Transverse colon (tissue), 4 donors: ENCODE results near the gene FGFR2. TPM values are rescaled to one million over a fixed set of nuclear protein-coding genes. Genes with fewer than 3 reads are reported as not detected.

ENCODE experiments used
- DNase-seq: peaks from one replicate; pipeline ENCODE4 v3.0.0-alpha.2; 2019
- H3K27ac ChIP-seq, 4 donors: fragments of 200-600 bp; sonication (generic); 2 replicates each; pipeline ENCODE4 v1.5.1; 2016 to 2018; ENCODE audit warnings: inconsistent platforms in 4 of 4
- H3K27me3 ChIP-seq: fragments of 200-600 bp; sonication (generic); 2 replicates; pipeline ENCODE4 v1.5.1; 2017; ENCODE audit warnings: inconsistent platforms
- H3K36me3 ChIP-seq, 4 donors: fragments of 200-600 bp; sonication (generic); 2 replicates each; pipeline ENCODE4 v1.5.1; 2017 to 2019; ENCODE audit warnings: inconsistent platforms in 4 of 4
- H3K4me1 ChIP-seq, 4 donors: fragments of 200-600 bp; sonication (generic); 2 replicates each; pipeline ENCODE4 v1.5.1; 2017 to 2020; ENCODE audit warnings: inconsistent platforms in 4 of 4
- H3K4me3 ChIP-seq, 4 donors: fragments of 200-600 bp; sonication (generic); 1 replicate in 1 of 4; 2 replicates in 3 of 4; pipeline versions ENCODE4 v1.5.1 to v1.6.1; 2017 to 2019; ENCODE audit warnings: inconsistent platforms in 4 of 4
- H3K9me3 ChIP-seq, 2 donors: fragments of 200-600 bp; sonication (generic); 2 replicates each; pipeline ENCODE4 v1.5.1; 2017 to 2019; ENCODE audit warnings: inconsistent platforms in 2 of 2
- CTCF ChIP-seq, 5 experiments: fragments of 200-600 bp in 3 of 5; fragments of 450-650 bp in 2 of 5; sonication (generic) in 3 of 5; IDR thresholded peaks; 1 replicate in 2 of 5; 2 replicates in 3 of 5; pipeline ENCODE4 v1.5.1; 2016 to 2017; ENCODE audit warnings: antibody characterized with exemption in 5 of 5, inconsistent platforms in 3 of 5, mild to moderate bottlenecking in 2 of 5, moderate library complexity in 1 of 5
- EP300 ChIP-seq: sonication (generic); formaldehyde crosslinking; IDR thresholded peaks from one replicate; pipeline ENCODE4 v1.6.1; 2017; ENCODE audit warnings: antibody characterized with exemption, low read depth
- POLR2A ChIP-seq: fragments of 450-650 bp; IDR thresholded peaks from one replicate; pipeline ENCODE4 v1.6.1; 2016; ENCODE audit warnings: antibody characterized with exemption, mild to moderate bottlenecking, moderate library complexity
- POLR2AphosphoS5 ChIP-seq, 3 donors: sonication (generic); formaldehyde crosslinking; IDR thresholded peaks; one replicate each; pipeline ENCODE4 v1.6.1; 2016; ENCODE audit warnings: antibody characterized with exemption in 3 of 3
- WGBS, 2 donors: methylation state at CpG; one replicate each; pipeline ENCODE4 v1.1.5; 2018; ENCODE audit warnings: low coverage in 1 of 2; 5-methylcytosine and 5-hydroxymethylcytosine counted together
- in situ Hi-C, 4 donors: fragments of 200-750 bp; cut with MboI; loops; one replicate each; pipeline versions ENCODE4 v1.15.0 to v1.15.1; 2017; ENCODE audit warnings: low sequenced_read_pairs in 3 of 4, low pct_ligation_motif_present in 1 of 4, low pct_unique_long_range_greater_than_20kb in 1 of 4
- intact Hi-C: fragments of 100-400 bp; cut with DNase I; formaldehyde crosslinking; loops from one replicate; pipeline ENCODE4 v1.15.1; 2023; ENCODE audit warnings: low total_unique reads
- total RNA-seq, 4 donors: library from RNA; depleted of rRNA; stranded (reverse); fragments of >200 nt; gene quantifications; one replicate each; pipeline ENCODE4 v1.1.0, GENCODE V29; 2016

The FGFR2 gene
- total RNA-seq, 4 donors from 2014 or later: 30.3 to 114 (median 87.9) TPM

DNA sequence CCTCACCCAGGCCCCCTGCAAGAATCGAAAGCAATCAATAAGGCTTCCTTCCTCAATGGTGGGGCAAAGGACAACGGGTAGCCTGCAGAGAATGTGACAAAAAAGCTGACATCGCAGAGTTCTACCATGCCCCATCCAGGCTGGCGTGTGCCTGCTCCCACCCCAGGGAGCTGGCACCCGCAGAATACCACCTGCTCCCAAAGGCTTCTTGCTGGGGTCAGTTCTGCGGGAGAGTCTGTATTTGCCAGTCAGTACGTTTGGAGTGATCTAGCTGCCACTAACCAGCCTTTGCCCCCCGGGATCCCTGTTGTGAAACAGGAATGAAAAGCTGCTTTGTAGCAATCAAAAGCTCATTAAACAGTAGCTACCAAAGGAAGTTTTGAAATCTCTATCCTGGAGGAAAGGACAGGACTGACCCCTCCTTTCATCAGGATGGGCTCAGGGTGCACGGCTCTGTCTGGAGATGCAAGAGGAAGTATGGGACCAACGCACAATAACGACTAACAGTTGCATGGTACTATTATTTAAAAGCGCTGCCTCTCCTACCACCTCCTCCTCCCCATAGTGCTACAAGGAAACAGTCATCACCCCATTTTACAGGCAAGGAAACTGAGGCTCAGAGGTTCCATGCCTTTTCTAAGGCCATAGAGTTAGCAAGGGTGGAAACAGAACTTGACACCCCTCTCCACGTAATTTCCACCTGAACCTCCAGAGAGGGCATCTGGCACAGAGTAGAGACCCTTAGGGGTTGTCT, 67.0 kb downstream of the FGFR2 start:
- no peak overlapping the region for H3K4me3 ChIP-seq
- no peaks in the 10 kb centered on the region for H3K27me3 ChIP-seq
- H3K9me3 ChIP-seq: no peaks in the 10 kb centered on the region
- intact Hi-C loops (no loop called here), in situ Hi-C loops (no loop called here)
- H3K36me3 ChIP-seq: no peaks in the 10 kb centered on the region
- 79 to 85% methylated on average over 7 to 13 of the region's 13 CpGs for WGBS, 2 donors
- H3K27ac ChIP-seq: no peak overlapping the region
- TF ChIP-seq POLR2A: no peak
- no peak for TF ChIP-seq CTCF (IDR thresholded peaks at IDR 0.05)
- no peak for TF ChIP-seq EP300
- no peak for TF ChIP-seq POLR2AphosphoS5 (IDR thresholded peaks at IDR 0.05)
- peaks cover 0 to 8% (median 2%) of the 10 kb centered on the region in 4 donors for H3K4me1 ChIP-seq
- DNase-seq: no peak

DNA sequence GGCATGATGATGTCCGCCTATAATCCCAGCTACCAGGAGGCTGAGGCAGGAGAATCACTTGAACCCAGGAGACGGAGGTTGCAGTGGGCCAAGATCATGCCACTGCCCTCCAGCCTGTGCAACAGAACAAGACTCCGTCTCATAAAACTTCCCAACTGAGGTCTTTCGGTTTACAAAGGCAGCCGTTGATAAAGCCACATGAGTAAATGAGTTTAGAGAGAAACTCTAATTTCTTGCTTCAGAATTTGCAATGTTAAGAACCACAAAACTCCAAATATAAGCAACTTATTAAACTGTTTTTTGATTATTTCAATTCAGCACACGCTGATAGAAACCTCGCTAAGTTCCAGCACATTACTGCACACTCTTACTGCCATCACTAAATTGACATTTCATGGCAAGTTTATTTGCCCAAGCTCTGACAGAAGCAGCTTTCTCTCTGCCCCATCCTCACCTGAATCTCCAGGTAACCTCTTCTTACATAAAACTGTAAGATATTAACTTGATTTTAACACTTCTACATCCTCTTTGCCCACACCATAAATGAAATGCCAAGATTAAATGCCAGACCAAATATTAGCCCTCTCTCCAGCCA, 67.7 kb downstream of the FGFR2 start:
- no peaks in the 10 kb centered on the region for H3K36me3 ChIP-seq
- H3K4me3 ChIP-seq: no peak overlapping the region
- no peaks in the 10 kb centered on the region for H3K9me3 ChIP-seq
- H3K27me3 ChIP-seq: no peaks in the 10 kb centered on the region
- no peak for DNase-seq
- TF ChIP-seq POLR2AphosphoS5 (IDR thresholded peaks at IDR 0.05) (no peak), CTCF (IDR thresholded peaks at IDR 0.05) (no peak), EP300 (no peak), POLR2A (no peak)
- in situ Hi-C loops: no loop called here
- intact Hi-C loops: no loop called here
- peaks cover 0 to 15% (median 7%) of the 10 kb centered on the region in 4 donors for H3K4me1 ChIP-seq
- no peak overlapping the region for H3K27ac ChIP-seq
- whole genome bisulfite sequencing, 2 donors: 81 to 86% methylated on average over 4 to 7 of the region's 7 CpGs

DNA sequence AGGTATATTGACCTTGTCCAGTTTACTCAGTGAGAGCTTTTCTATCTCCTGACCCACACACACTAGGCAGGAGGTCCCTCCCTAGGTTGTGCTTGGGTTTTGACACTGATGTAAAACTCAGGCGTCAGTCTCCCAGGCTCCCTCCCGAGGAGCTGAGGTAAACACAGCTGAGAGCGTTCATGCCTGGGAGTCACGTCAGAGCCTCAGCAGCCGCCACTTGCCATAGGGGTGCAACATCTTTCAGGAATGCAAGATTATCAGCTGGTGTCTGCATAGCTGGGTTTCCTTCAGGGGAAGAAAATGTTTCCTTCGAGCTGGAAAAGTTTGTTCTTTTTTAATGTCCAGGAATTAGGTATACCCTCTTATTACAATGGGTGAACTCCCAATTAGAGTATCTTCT, 70.6 kb downstream of the FGFR2 start:
- in situ Hi-C loops: no loop called here
- no peaks in the 10 kb centered on the region for H3K36me3 ChIP-seq
- TF ChIP-seq POLR2AphosphoS5 (IDR thresholded peaks at IDR 0.05) (peak in 2 of 3 donors; percentile 24 to 48), POLR2A (no peak)
- H3K9me3 ChIP-seq: no peaks in the 10 kb centered on the region
- peak; percentile 28 for DNase-seq
- intact Hi-C loops: loop anchor here (10.0 kb wide), 1 partner anchor 67 kb away; the partner anchor contains the start of gene FGFR2
- H3K27me3 ChIP-seq: no peaks in the 10 kb centered on the region
- H3K4me3 ChIP-seq: no peak overlapping the region
- WGBS, 2 donors: 50 to 67% methylated on average over 1 to 6 of the region's 6 CpGs
- H3K27ac ChIP-seq: peak overlapping the region; percentile 34 to 75 (median 69)
- H3K4me1 ChIP-seq: peaks cover 14 to 44% (median 33%) of the 10 kb centered on the region in 4 donors

DNA sequence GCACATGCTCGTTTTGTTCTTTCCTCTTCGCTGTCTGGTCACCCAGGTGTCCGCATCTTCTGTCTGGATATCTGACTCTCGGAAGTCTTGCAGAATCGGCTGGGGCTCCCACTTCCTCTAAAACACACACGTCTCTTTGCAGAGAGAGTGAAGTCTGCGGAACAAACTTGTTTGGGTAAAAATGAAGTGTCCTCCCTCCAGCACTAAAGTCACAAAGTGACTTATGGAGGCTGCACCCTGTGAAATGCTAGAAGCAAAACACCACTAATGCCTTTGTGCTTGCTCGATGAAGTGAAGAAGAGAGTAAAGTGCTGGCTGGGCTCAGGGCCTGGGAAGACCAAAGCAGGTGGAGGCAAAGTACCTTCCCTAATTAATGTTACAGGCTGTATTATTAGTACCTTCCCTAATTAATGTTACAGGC, 71.4 kb downstream of the FGFR2 start:
- WGBS, 2 donors: 71 to 80% methylated on average over 1 to 8 of the region's 8 CpGs
- DNase-seq: no peak
- Histone ChIP-seq H3K27me3 (no peaks in the 10 kb centered on the region), H3K27ac (peak overlapping the region; percentile 34 to 75 (median 69)), H3K36me3 (no peaks in the 10 kb centered on the region), H3K4me1 (peaks cover 14 to 45% (median 33%) of the 10 kb centered on the region in 4 donors), H3K9me3 (no peaks in the 10 kb centered on the region), H3K4me3 (no peak overlapping the region)
- in situ Hi-C loops: no loop called here
- intact Hi-C loops: loop anchor here (10.0 kb wide), 1 partner anchor 68 kb away; the partner anchor contains the start of gene FGFR2
- TF ChIP-seq EP300 (no peak), POLR2A (no peak), POLR2AphosphoS5 (IDR thresholded peaks at IDR 0.05) (no peak), CTCF (IDR thresholded peaks at IDR 0.05) (no peak)
